D341Med (cell line): Measurements from ENCODE around the gene KLHL6.
A peak's percentile ranks its signal among the peaks of the same experiment; 100 is the strongest.
"Not testable (repeated sequence)": the region's sequence is repeated elsewhere in the genome, so short reads cannot be mapped to it uniquely, and the experiment has no call there.

Experiments used
- DNase-seq: peaks from one replicate; pipeline ENCODE4 v3.0.0; 2012; ENCODE audit warnings: low spot score

The KLHL6 gene

DNA sequence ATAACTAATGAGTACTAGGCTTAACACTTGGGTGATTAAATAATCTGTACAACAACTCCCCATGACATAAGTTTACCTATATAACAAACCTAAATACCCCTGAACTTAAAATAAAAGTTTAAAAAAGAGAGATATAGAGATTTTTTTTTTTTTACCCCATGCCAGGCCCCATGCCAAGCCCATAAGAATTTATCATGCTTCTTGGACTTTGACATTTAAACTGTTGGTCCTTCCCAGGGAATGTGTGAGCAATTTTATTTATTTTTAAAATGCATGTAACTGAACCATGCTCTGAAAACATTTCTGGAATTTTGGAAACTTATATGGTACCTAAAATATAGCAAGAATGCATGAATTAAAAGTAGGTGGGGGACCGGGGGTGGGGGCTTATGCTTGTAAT is 26.3 kb downstream of the KLHL6 start:
- DNase-seq, result no peak

DNA sequence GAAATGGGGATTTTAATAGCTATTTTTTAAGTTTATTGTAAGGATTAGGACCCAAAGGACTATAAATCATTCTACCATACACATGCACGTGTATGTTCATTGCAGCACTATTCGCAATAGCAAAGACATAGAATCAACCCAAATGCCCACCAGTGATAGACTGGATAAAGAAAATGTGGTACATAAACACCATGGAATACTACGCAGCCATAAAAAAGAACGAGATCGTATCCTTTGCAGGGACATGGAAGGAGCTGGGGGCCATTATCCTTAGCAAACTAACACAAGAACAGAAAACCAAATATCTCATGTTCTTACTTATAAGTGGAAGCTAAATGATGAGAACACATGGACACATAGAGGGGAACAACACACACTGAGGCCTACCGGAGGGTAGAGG is 26.7 kb downstream of the KLHL6 start:
- not testable (repeated sequence) for DNase-seq

DNA sequence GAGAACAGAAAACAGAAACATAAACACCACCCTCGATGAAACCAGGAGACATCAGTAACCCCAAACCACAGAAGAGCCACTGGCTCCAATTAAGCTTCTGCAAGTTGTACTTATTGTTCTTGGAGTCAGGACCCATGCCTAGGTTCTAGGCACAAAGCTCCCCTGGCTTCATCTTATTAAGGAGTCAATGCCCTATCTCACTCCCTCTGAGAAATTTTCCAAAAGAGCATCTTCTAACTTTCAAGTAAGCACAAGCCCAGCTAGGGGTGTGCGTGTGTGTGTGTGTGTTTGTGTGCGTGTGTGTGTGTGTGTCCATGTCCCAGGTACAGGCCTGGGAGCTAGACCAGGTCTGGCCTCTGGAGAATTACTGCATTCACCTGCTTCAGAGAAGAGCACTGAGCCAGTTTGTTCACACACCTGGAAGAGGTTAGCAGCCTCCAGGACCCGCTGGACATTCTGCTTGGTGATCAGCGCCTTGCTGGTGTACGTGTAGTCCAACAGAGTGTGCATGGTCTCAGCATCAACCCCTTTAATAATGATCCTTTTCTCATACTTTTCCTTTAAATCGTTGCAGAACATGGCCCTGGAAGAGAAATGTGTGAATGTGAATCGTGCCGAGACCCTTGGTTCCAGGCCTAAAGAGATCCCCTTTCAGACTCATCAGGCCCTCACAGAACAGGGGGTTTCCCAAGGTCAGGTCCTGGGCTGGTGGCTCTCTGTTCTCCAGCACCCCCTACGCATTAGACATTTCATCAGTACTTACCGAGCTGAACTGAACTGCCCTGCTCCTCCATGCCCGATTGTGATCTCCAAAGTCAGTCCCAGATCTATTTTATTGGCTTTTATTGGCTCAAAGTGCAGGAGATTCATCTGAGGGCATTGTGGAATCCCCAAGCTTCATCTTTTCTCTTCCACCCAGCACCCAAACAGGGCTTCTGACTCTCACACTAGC is 27.8 kb downstream of the KLHL6 start:
- no peak for DNase-seq

DNA sequence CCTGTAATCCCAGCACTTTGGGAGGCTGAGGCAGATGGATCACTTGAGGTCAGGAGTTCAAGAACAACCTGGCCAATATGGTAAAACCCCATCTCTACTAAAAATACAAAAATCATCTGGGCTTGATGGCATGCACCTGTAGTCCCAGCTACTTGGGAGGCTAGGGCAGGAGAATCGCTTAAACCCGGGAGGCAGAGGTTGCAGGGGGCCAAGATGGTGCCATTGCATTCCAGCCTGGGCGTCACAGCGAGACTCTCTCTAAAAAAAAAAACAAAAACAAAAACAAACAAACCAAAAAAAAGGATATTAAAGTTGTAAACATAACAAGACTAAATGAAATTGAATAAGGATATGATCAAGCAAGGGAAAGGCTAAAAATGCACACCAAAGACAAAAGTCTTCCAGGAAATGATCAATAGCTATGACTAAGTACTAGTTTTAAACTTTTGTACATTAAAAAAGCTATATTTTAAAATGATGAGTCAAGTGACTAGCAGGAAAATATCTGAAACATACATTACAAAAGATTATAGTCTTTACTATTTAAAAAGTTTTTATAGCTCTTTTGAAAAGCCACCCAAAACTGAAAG is 28.6 kb downstream of the KLHL6 start:
- DNase-seq, result no peak

DNA sequence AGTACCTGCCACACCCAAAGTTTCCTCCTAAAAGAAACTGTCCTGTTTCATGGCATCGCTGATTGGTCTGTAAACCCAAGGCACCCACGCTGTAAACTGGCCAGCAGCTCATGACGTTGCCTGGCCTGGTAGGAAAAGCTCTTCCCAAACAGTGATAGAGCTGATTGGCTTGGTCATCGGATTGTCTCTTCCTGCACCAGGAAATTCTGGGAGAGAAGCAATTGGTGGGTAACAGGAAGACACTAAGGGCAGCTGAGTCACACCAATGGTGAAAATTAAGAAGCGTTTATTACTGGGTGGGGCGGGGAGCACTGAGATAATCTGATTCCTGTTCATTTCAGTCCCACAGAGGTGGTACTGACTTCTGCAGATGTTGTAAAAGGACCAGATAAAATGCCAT is 31.0 kb downstream of the KLHL6 start:
- no peak for DNase-seq

DNA sequence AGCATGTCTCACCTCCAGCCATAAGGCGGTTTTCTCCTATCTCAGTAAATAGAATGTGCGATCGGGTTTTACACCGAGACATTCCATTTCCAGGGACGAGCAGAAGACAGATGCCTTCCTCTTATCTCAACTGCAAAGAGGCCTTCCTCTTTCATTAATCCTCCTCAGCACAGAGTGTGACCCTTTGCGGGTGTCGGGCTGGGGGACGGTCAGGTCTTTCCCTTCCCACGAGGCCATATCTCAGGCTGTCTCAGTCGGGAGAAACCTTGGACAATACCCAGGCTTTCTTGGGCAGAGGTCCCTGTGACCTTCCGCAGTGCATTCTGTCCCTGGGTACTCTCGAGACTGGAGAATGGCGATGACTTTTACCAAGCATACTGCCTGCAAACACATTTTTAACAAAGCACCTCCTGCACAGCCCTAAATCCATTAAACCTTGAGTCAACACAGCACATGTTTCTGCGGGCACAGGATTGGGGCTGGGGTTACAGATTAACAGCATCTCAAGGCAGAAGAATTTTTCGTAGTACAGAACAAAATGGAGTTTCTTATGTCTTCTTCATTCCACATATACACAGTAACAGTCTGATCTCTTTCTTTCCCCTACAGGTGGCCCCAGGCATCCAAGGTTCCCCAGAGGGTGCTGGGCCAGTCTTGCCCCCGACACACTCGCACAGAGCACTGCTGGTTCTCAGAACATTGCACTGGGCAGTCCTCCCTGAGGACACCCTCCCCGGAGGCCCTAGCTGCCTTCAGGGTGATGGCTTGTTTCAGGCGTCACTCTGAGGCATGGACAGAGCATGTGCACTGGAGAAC is 34.6 kb downstream of the KLHL6 start:
- DNase-seq, result not testable (repeated sequence)

DNA sequence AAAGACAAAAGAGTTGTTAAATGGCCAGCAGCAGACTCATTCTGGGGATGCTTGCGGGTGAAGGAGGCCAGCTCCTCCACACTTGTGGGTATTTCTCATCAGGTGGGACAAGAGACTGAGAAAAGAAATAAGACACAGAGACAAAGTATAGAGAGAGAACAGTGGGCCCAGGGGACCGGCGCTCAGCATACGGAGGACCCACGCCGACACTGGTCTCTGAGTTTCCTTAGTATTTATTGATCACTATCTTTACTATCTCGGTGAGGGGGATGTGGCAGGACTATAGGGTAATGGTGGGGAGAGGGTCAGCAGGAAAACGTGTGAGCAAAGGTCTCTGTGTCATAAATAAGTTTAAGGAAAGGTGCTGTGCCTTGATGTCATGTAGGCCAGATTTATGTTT is 35.2 kb downstream of the KLHL6 start:
- not testable (repeated sequence) for DNase-seq

DNA sequence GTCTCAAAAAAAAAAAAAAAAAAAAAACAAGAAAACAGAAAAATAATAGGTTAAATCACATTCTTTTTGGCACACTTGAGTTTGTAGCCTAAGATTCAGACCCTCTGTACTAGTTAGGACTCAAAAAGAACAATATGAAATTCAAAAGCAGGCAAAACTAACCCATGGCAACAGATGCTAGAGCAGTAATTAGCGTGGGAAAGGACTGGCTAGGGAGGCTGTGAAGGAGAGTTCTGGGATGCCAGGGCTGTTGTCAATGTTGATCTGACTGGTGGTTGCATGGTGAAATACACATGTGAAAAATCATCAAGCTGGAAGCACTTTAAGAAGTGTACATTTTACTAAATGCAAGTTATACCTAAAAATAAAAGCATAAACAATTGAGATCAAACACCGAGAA is 35.6 kb downstream of the KLHL6 start:
- no peak for DNase-seq

DNA sequence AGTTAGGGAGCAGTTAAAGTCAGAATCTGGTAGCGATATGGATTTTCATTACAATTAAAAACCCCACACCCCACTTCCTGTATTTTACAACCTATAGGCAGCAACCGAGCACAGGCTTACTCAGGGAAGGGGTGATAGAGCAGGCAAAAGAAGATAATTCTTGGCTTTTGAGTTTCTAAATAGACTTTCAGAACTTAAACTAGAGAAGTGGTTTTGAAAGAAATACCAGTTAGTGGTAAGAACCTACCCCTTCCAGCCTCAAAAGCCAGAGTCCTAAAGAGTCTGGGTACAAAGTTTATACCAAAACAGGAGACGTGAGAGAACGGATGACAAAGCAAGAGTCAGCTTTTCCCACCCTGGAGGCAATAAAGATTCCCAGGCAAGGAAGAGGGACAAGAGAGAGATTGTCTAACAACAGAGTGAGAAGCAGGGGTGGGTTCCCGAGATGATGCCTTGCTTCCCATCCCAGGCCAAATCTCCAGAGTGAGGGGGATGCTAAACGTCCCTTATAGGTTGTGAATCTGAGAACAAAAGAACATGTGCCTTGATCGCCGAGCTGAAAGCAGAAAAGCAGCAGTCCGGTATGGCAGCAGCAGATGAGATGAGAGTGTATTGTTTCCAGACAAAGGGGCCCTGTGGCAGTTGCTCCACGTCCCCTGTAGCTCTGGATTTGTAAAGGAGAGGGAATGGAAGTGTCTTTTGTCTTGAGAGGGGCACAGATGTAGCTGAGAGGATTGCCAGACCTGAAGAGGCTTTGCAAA is 36.8 kb downstream of the KLHL6 start:
- DNase-seq, result no peak

DNA sequence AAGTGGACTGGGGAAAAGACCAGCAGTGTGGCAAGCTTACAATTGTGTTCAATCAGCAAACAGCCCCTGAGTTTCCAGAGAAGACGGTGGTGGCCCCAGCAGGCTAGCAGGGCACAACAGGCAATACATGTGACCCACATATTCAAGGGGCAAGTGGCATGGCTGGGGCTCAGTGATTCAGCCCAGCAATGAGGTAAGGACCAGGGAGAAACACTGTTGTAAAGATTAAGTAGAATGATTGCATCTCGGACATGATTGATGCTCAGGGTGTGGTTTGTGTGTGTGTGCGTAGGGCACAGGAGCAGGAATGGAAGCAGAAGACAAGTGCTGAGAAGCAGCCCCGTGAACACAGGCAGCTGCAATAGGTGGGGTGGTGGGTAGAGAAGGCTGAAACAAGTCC is 37.9 kb downstream of the KLHL6 start:
- no peak for DNase-seq

DNA sequence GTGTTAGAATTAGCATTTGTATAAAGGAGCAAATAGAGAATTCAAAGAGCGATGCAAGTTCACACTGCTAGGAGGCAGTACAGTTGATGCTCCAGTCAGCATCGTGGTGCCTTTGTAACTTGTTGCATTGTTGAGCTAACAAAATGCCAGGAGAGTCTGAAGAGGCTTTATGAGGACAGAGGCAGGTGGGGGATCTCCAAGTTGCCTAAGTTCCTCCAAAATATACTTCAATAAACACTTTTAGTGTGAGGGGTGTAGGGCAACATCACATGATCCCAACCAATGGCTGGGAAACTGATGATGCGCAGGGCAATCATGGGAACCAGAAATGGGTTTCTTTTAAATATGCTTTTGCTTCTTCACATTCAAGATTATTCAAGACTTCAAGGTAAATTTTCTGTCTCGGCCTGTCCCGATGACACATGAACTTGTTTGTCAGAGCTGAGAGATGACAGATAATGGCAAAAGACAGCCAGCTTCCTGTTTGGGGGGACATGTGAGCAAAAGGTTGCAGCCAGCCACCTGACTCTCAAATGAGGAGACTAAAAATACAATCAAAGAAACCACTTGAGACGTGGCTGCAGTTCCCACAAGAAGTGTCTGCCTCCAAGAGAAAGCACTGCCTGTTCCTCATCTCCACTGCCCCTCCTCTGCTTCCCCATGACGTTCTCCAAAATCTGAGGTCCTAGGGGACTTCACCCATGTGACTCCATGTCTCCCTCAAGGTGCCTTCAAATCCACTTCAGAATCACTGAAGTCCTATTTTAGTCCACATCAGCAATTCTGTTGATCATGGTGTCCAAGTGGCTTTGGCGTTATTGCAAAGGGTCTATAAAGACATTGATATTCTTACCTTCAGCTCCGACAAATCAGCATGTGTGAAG is 39.3 kb downstream of the KLHL6 start:
- DNase-seq, result no peak

DNA sequence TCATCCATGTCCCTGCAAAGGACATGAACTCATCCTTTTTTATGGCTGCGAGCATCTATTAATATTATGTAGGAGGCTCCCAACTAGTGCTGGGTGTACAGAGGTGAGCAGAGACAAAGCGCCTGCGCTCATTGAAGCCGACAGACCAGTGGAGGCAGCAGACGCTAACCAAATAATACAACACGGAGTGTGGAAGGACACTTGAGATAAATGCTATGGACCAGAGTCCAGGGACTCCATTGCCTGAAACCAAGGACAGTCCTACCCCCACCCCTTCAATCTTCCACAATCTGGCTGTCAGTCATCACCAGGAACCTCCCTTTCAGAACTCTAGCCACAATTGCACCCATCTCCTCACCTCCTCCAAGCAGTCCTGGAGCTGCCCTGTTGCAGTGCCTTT is 41.5 kb downstream of the KLHL6 start:
- no peak for DNase-seq

DNA sequence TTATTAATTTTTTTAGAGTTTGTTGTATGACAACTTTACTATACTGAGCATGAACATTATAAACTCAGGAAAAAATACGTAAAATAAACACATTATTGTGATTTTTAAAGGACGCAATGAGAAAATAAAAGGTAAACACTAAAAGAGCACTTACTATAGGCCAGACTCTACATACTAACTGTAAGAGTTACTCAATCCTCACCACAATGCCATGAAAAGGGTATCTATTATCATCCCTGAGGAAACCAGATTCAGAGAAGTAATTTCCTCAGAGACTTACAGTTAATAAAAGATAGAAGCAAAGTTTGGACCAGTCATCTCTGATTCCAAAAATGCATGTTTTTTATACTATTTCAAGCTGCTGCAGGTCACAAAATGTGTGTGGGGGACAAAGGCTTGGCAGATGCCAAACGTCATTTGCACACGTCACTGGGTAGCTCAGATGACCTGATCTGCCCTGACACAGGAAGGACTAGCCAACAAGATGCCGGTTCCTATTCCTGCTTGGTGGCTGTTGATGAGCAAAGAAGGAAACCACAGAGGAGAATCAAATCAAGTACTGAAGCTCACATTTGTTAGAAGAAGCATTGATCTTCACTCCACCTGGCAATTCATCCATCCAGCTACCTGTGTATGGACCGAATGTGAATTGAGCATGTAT is 42.3 kb downstream of the KLHL6 start:
- no peak for DNase-seq

DNA sequence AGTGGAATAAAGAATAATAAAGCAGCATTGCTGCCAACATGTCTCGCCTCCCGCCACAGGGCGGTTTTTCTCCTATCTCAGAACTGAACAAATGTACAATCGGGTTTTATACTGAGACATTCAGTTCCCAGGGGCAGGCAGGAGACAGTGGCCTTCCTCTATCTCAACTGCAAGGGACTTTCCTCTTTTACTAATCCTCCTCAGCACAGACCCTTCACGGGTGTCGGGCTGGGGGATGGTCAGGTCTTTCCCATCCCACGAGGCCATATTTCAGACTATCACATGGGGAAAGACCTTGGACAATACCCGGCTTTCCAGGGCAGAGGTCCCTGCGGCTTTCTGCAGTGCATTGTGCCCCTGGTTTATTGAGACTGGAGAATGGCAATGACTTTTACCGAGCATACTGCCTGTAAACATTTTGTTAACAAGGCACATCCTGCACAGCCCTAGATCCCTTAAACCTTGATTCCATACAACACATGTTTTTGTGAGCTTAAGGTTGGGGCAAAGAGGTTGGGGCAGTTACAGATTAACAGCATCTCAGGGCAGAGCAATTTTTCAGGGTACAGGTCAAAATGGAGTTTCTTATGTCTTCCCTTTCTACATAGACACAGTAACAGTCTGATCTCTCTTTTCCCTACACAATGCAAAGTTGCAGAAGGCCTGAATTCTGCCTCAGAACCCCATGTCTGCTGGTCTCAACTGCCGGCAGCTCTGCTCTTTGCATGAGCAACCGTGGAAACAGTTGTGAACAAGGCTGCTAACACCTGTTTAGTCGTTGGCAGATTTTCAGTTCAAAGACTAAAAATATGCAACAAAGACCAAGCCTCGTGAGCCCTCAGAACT is 44.0 kb downstream of the KLHL6 start:
- DNase-seq, result not testable (repeated sequence)

DNA sequence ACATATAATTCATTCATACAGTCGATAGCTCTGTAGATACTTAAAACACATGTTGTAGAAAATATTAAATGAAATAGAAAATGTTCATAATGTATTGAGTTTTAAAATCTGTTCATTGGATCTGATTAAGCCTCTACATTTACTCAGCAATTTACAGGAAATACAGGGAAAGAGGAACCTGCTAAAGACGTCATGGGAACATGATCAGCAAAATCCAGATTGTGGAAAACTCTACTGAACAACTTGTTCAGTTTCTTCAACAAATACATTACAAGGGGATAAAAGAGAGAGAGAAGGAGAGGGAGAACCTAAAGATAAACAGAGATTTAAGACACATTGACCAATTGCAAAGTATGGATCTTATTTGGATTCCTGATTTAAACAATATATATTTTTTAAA is 46.7 kb downstream of the KLHL6 start:
- no peak for DNase-seq

DNA sequence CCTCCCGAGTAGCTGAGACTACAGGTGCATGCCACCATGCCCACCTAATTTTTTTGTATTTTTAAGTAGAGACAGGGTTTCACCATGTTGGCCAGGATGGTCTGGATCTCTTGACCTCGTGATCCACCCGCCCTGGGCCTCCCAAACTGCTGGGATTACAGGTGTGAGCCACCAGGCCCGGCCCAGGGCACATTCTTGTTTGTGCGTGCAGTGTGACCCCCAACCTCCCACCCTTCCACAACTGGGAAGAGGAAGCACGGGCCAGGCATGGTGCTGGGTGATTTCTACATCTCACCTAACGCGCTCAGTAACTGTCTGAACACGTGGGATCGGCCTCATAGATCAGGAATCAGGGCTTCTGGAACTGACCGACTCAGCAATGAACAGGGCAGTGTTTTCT is 48.0 kb downstream of the KLHL6 start:
- DNase-seq, result no peak

DNA sequence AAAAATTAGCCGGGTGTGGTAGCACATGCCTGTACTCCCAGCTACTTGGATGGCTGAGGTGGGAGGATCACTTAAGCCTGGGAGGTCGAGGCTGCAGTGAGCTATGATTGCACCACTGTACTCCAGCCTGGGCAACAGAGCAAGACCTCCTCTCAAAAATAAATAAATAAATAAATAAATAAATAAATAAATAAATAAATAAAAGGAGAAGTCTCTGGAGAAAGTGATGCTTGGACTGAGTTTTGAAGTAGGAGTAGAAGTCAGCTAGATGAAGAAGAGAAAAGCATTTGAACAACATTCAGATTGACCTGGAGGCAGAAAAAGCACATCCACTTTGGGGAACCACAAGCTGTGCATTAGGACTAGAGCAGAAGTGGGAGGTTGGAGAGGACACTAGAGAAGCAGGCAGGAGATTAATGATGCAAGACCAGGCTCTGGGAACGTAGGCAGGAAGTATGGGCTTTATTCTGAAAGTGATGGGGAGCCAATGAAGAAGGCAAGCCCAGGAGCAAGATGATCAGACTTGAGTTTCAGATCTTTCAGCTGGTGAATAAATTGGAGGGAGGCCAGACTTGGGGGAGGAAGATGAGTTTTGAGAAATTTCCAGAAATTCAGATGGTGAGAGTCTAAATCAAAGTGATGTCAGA is 48.7 kb downstream of the KLHL6 start:
- DNase-seq, result no peak

DNA sequence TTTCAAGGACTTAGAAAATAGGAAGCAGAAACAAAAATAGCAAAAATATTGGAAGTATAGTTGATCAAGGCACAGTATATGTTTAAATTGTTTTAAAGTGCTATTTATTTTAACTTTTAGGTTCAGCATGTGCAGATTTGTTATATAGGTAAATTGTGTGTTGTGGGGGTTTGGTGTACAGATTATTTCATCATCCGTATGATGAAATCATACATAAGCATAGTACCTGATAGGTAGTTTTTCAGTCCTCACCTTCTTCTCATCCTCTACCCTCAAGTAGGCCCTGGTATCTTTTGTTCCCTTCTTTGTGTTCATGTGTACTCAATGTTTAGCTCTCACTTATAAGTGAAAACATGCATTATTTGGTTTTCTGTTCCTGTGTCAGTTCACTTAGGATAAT is 50.9 kb downstream of the KLHL6 start:
- DNase-seq, result no peak

DNA sequence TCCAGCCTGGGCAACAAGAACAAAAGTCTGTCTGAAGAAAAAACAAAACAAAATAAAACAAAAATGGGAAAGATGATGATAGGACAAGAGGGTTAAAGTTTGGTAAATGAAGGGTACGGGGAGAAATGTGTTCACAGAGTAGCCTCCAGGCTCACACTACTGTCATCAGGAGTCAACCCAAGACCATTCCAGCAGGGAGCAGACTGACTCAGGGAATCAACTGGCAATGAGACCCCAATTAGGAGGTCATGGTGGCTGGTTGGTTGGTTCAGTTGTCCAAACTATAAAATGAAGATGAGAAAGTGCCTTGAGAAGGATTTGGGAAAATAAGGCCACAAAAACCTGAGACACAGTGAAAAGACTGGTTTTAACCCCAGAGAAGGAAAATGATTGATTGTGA is 51.8 kb downstream of the KLHL6 start:
- DNase-seq, result peak; percentile 55
